Astrocyte of the cerebellum (primary cell): ENCODE data around the gene MYH9.

Experiments
- DNase-seq: peaks from one replicate; pipeline ENCODE4 v3.0.0-alpha.2; 2011; ENCODE audit warnings: low read depth
- H3K4me3 ChIP-seq: 2 replicates; pipeline ENCODE4 v1.5.1; 2011; ENCODE audit warnings: mild to moderate bottlenecking, low read depth, low read length, moderate library complexity
- CTCF ChIP-seq: IDR thresholded peaks from 2 replicates; pipeline ENCODE4 v1.5.1; 2012; ENCODE audit warnings: low read length, low read depth, moderate library complexity, mild to moderate bottlenecking; ENCODE audit errors: missing control alignments
- in situ Hi-C: cut with HindIII; loops from 2 replicates; pipeline ENCODE4 v1.10.0; 2017; ENCODE audit warnings: low sequenced_read_pairs

The MYH9 gene

GRCh38 chr22:36320553-36320952 lies 67.2 kb downstream of the MYH9 start:
- DNase-seq = no peak
- no peak for TF ChIP-seq CTCF
- in situ Hi-C loops = no loop called here
- no peak overlapping the region for H3K4me3 ChIP-seq

- no peak overlapping the region for H3K4me3 ChIP-seq
- in situ Hi-C loops = no loop called here
- DNase-seq = no peak
- no peak for TF ChIP-seq CTCF
Measured at GRCh38 chr22:36319595-36320497, 67.9 kb downstream of the MYH9 start.

GRCh38 chr22:36318442-36318841 lies 69.3 kb downstream of the MYH9 start:
- no peak for DNase-seq
- H3K4me3 ChIP-seq = no peak overlapping the region
- TF ChIP-seq CTCF = no peak
- in situ Hi-C loops = no loop called here

GRCh38 chr22:36317658-36318271 lies 70.0 kb downstream of the MYH9 start:
- H3K4me3 ChIP-seq = no peak overlapping the region
- in situ Hi-C loops = no loop called here
- no peak for TF ChIP-seq CTCF
- no peak for DNase-seq

GRCh38 chr22:36316419-36316818 lies 71.3 kb downstream of the MYH9 start:
- no peak for TF ChIP-seq CTCF
- in situ Hi-C loops = no loop called here
- H3K4me3 ChIP-seq = no peak overlapping the region
- no peak for DNase-seq

GRCh38 chr22:36315325-36315724 lies 72.4 kb downstream of the MYH9 start:
- H3K4me3 ChIP-seq = no peak overlapping the region
- in situ Hi-C loops = no loop called here
- no peak for TF ChIP-seq CTCF
- DNase-seq = no peak
